OCI-LY1 (cell line): ENCODE data around the gene PRSS2.

ENCODE experiments used
- H2AFZ ChIP-seq: fragments of 200-600 bp; sonication (generic), shearing (Covaris generic); 2 replicates; pipeline ENCODE4 v1.6.0; 2014; ENCODE audit warnings: antibody characterized with exemption, mild to moderate bottlenecking, low read length
- H3F3A ChIP-seq: fragments of 200-600 bp; sonication (generic), shearing (Covaris generic); 2 replicates; pipeline ENCODE4 v1.6.0; 2014; ENCODE audit warnings: mild to moderate bottlenecking, antibody characterized with exemption, low read length, moderate library complexity; ENCODE audit not compliant: insufficient read depth
- H3K27ac ChIP-seq: fragments of 200-600 bp; sonication (generic); 2 replicates; pipeline ENCODE4 v1.5.1; 2014; ENCODE audit warnings: low read length, mixed run types, mild to moderate bottlenecking, low read depth; ENCODE audit not compliant: poor library complexity, severe bottlenecking
- H3K27me3 ChIP-seq: fragments of 200-600 bp; sonication (generic); 2 replicates; pipeline ENCODE4 v1.6.0; 2014; ENCODE audit warnings: antibody characterized with exemption, mild to moderate bottlenecking, low read length, moderate library complexity; ENCODE audit not compliant: insufficient read depth
- H3K36me3 ChIP-seq: fragments of 200-600 bp; sonication (generic); 2 replicates; pipeline ENCODE4 v1.6.1; 2014; ENCODE audit warnings: mild to moderate bottlenecking, antibody characterized with exemption, low read length, moderate library complexity, mixed read lengths; ENCODE audit not compliant: insufficient read depth
- H3K4me1 ChIP-seq: fragments of 200-600 bp; sonication (generic); 2 replicates; pipeline ENCODE4 v1.5.1; 2014; ENCODE audit warnings: mild to moderate bottlenecking, low read length, moderate library complexity; ENCODE audit not compliant: insufficient read depth, severe bottlenecking
- H3K4me2 ChIP-seq: fragments of 200-600 bp; sonication (generic), shearing (Covaris generic); 2 replicates; pipeline ENCODE4 v1.6.1; 2014; ENCODE audit warnings: low read length
- H3K4me3 ChIP-seq: fragments of 200-600 bp; sonication (generic); 2 replicates; pipeline ENCODE4 v1.5.1; 2014; ENCODE audit warnings: low read length, low read depth, mild to moderate bottlenecking, mixed read lengths; ENCODE audit not compliant: poor library complexity, severe bottlenecking
- H3K79me2 ChIP-seq: fragments of 200-600 bp; shearing (Covaris generic); 2 replicates; pipeline ENCODE4 v1.6.1; 2016; ENCODE audit warnings: mixed run types, low read length, mixed read lengths; ENCODE audit not compliant: insufficient read depth
- H3K9ac ChIP-seq: fragments of 200-600 bp; sonication (generic), shearing (Covaris generic); 2 replicates; pipeline ENCODE4 v1.6.1; 2014; ENCODE audit warnings: mild to moderate bottlenecking, low read length, mixed read lengths
- H3K9me2 ChIP-seq: fragments of 200-600 bp; sonication (generic), shearing (Covaris generic); 2 replicates; pipeline ENCODE4 v1.6.1; 2014; ENCODE audit warnings: low read depth, mild to moderate bottlenecking, low read length, mixed read lengths
- H3K9me3 ChIP-seq: fragments of 200-600 bp; shearing (Covaris generic); 2 replicates; pipeline ENCODE4 v1.6.1; 2014; ENCODE audit warnings: low read length, mixed read lengths
- H4K20me1 ChIP-seq: fragments of 200-600 bp; sonication (generic), shearing (Covaris generic); 2 replicates; pipeline ENCODE4 v1.6.0; 2016; ENCODE audit warnings: mild to moderate bottlenecking, low read length; ENCODE audit not compliant: insufficient read depth
- CTCF ChIP-seq: fragments of 200-600 bp; sonication (generic), shearing (Covaris generic); IDR thresholded peaks from 2 replicates; pipeline ENCODE4 v1.5.1; 2017; ENCODE audit warnings: mild to moderate bottlenecking, antibody characterized with exemption, low read length, moderate library complexity, mixed read lengths
- EZH2 ChIP-seq: fragments of 200-600 bp; sonication (generic), shearing (Covaris generic); IDR thresholded peaks from 2 replicates; pipeline ENCODE4 v1.8.0; 2017; ENCODE audit warnings: borderline replicate concordance, mixed run types, mild to moderate bottlenecking, antibody characterized with exemption, low read length, moderate library complexity, mixed read lengths

Gene PRSS2

GRCh38 chr7:142787783-142788182 is 17.0 kb downstream of the PRSS2 start:
- no peak overlapping the region for H2AFZ ChIP-seq
- H3K9me2 ChIP-seq: no peaks in the 10 kb centered on the region
- no peak overlapping the region for H3K4me2 ChIP-seq
- TF ChIP-seq EZH2 (no peak), CTCF (no peak)
- no peaks in the 10 kb centered on the region for H3K27me3 ChIP-seq
- no peak overlapping the region for H3K27ac ChIP-seq
- H3F3A ChIP-seq: no peaks in the 10 kb centered on the region
- no peak overlapping the region for H3K4me3 ChIP-seq
- no peaks in the 10 kb centered on the region for H3K79me2 ChIP-seq
- H3K9ac ChIP-seq: no peak overlapping the region
- H3K9me3 ChIP-seq: no peaks in the 10 kb centered on the region
- H4K20me1 ChIP-seq: no peaks in the 10 kb centered on the region
- no peaks in the 10 kb centered on the region for H3K36me3 ChIP-seq
- peaks cover 69% of the 10 kb centered on the region for H3K4me1 ChIP-seq

- Histone ChIP-seq H3K9me3 (no peaks in the 10 kb centered on the region), H3K27ac (peak overlapping the region; percentile 58), H3K36me3 (no peaks in the 10 kb centered on the region), H3K79me2 (no peaks in the 10 kb centered on the region), H3K9ac (no peak overlapping the region), H3K9me2 (no peaks in the 10 kb centered on the region), H3K4me2 (no peak overlapping the region), H4K20me1 (no peaks in the 10 kb centered on the region), H3F3A (no peaks in the 10 kb centered on the region), H2AFZ (no peak overlapping the region), H3K27me3 (no peaks in the 10 kb centered on the region), H3K4me1 (peaks cover 62% of the 10 kb centered on the region), H3K4me3 (no peak overlapping the region)
- TF ChIP-seq EZH2: no peak
- no peak for TF ChIP-seq CTCF
These were observed 17.8 kb downstream of the PRSS2 start for GRCh38 chr7:142788303-142789289.

GRCh38 chr7:142789441-142789840 is 18.7 kb downstream of the PRSS2 start:
- H3K4me3 ChIP-seq: no peak overlapping the region
- H4K20me1 ChIP-seq: no peaks in the 10 kb centered on the region
- H3K9ac ChIP-seq: no peak overlapping the region
- H3K27ac ChIP-seq: peak overlapping the region; percentile 58
- no peak overlapping the region for H3K4me2 ChIP-seq
- H2AFZ ChIP-seq: 0 out of 2 replicates have a peak overlapping the region, but pooled peaks have one; percentile 32
- H3K27me3 ChIP-seq: no peaks in the 10 kb centered on the region
- H3K79me2 ChIP-seq: no peaks in the 10 kb centered on the region
- H3K36me3 ChIP-seq: no peaks in the 10 kb centered on the region
- TF ChIP-seq CTCF (no peak), EZH2 (no peak)
- peaks cover 57% of the 10 kb centered on the region for H3K4me1 ChIP-seq
- H3F3A ChIP-seq: no peaks in the 10 kb centered on the region
- no peaks in the 10 kb centered on the region for H3K9me2 ChIP-seq
- no peaks in the 10 kb centered on the region for H3K9me3 ChIP-seq
